ENCODE results near the gene HAUS5.
A peak's percentile ranks its signal among the peaks of the same experiment; 100 is the strongest.

Gene HAUS5

DNA sequence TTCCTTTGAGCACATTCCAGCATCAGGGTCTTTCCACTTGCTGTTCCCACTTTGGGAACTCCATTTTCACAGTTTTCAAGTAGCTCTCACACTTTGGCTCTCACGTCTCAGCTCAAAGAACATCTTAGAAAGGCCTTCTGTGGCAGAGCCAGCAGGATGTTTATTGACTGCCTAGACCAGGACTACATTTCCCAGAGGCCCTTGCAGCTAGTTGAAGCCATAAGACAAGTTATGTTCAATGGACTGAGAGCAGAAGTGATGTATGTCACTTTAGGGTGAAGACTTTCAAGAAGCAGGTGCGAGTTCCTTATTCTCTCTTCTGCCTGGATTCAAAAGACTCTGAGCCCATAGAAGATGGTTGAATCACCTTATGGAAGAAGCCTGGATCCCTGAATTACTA lies 4.3 kb upstream of the HAUS5 start:
- DNase-seq (ENCODE audit: low spot score): no peak

DNA sequence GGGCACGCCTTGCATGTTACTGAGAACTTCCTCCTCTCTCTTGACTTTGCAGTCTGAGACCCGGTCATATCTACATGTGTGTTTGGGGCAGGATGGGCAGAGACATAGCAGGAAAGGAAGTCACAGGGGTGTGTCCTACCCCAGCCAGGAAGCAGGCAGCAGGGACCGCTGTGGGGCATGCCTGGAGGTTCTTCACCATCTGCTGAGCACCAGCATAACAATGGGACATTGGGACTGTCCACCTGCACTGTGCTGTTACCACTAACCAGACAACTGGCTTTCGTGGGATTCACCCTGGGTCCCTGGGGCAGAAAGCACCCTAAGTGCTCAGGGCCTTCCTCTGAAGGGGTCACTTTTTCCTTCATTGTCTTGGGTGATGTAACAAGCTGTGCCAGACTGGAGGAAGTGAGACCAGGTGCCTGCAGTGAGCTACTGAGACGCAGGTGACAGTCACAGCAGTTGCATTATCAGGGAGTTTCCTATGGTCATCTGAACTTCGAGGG lies 2.6 kb upstream of the HAUS5 start:
- DNase-seq (ENCODE audit: low spot score): no peak

DNA sequence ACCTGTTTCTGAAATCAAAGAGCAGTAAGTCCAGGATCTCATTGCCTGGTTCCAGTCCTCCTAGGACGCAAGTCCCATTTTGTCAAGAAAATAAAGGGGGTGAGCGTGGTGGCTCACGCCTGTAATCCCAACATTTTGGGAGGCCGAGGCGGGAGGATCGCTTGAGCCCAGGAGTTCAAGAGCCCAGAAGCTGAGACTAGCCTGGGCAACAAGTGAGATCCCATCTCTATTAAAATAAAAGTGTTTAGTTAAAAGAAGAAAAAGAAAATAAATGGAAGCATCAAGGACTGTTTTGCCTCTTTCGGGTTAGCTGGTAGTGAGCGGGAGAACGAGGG lies 344 bp upstream of the HAUS5 start:
- DNase-seq (ENCODE audit: low spot score): no peak

DNA sequence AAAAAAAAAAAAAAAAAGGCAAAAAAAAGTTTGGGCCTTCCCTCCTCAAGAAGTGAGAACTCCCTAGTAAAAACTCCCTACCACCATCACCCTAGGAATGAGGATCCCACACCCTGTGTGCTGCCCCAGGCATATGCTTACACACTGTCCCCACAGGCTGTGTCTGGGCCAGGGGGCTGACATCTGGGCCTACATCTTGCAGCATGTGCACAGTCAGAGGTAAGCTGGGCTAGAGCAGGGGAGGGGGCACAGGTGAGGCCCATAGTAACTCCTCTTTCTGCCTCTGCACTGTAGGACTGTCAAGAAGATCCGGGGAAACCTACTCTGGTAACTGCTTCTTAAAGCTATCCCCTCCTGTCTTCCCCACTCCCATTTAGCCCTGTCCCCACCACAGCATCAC lies 1.0 kb downstream of the HAUS5 start:
- DNase-seq (ENCODE audit: low spot score): no peak

DNA sequence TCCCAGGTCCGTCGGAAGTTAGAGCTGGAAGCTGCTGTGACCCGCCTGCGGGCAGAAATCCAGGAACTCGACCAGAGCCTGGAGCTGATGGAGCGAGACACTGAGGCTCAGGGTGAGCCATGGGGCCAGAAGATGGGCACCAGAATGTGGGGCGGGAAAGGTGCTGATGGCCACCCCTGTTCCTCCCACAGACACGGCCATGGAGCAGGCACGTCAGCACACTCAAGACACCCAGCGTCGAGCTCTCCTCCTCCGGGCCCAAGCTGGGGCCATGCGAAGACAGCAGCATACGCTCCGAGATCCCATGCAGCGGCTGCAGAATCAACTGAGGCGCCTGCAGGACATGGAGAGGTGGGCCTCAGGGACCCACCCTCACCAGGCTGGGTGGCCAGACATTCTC lies 2.5 kb downstream of the HAUS5 start:
- no peak for DNase-seq (ENCODE audit: low spot score)

DNA sequence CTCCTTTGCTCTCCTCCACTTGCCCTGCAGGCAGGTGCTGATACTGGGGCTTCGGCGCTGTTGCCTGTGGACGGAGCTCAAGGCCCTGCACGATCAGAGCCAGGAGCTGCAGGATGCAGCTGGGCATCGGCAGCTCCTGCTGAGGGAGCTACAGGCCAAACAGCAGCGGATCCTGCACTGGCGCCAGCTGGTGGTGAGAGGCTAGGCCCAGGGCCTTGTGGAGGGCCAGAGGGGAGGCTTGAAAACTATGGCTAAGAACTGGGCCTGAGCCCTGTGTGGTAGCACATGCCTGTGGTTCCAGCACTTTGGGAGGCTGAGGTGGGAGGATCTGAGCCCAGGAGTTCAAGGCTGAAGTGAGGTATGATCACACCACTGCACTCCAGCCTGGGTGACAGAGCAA lies 6.3 kb downstream of the HAUS5 start:
- DNase-seq (ENCODE audit: low spot score): no peak

DNA sequence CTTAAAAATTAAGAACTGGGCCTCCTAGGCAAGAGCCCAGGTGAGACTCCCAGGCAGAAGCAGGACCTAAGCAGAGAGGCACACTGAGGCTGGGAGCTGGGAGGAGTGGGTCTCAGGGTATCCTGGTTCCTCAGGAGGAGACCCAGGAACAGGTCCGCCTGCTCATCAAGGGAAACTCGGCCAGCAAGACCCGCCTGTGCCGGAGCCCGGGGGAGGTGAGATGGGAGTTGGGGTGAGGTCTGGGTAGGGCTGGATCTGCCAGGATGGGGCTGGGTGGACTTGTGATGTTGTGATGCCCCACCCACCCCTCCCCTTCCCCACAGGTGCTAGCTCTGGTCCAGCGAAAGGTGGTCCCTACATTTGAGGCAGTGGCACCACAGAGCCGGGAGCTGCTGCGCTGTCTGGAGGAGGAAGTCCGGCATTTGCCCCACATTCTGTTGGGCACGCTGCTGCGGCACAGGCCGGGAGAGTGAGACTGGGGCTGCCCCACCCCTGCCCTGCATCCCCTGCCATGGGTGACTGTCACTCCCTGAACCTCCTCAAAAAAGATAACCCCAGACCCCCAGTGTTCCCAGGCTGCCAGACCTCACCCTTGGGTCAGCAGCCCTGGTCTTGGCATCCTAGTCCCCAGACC lies 6.9 kb downstream of the HAUS5 start:
- no peak for DNase-seq (ENCODE audit: low spot score)

DNA sequence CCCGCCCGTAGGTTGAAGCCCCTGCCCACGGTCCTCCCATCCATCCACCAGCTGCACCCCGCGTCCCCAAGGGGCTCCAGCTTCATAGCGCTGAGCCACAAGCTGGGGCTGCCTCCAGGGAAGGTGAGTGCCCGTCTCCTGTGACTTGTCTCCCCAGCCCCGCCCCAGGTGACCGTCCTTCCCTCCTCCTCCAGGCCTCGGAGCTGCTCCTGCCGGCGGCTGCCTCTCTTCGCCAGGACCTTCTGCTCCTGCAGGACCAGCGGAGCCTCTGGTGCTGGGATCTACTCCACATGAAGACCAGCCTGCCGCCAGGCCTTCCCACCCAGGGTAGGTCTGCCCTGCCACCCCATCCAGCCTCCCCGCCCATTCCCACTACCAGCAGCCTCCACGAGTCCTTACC lies 7.5 kb downstream of the HAUS5 start:
- DNase-seq (ENCODE audit: low spot score): no peak

DNA sequence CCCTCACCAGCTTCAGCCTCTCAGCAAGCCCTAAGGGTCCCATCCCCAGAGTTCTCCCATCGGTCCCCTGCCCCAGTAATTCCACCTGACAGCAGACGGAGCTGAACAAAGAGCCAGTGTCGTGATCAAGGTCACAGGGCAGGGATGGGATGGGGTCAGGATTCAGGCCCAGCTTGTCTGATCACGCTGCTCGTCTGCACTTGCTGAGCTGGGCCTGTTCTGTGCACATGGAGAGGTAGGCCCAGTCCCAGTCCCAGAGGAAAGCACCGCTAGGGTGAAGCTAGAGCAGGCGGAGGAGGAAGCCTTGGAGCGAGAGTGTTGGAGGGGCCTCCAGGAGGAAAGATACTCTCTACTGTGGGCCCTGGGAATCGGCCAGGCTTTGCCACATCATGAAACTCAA lies 9.2 kb downstream of the HAUS5 start:
- no peak for DNase-seq (ENCODE audit: low spot score)

DNA sequence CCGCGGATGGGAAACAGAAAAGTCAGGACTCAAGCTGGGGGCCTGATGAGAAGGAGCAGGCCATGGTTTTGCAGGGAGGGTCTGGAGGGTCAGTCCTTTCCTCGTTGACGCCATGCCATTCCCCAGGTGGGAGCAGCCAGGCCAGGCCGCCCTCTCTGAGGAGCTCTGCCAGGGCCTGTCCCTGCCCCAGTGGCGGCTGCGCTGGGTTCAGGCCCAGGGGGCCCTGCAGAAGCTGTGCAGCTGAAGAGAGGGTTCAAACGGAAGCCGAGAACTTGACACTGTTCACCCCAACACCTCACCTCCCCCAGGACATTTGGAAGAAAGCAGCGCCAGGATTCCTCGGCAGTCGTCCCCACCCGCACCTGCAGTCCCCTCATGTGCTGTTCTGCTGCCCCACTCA lies 10.2 kb downstream of the HAUS5 start:
- no peak for DNase-seq (ENCODE audit: low spot score)

DNA sequence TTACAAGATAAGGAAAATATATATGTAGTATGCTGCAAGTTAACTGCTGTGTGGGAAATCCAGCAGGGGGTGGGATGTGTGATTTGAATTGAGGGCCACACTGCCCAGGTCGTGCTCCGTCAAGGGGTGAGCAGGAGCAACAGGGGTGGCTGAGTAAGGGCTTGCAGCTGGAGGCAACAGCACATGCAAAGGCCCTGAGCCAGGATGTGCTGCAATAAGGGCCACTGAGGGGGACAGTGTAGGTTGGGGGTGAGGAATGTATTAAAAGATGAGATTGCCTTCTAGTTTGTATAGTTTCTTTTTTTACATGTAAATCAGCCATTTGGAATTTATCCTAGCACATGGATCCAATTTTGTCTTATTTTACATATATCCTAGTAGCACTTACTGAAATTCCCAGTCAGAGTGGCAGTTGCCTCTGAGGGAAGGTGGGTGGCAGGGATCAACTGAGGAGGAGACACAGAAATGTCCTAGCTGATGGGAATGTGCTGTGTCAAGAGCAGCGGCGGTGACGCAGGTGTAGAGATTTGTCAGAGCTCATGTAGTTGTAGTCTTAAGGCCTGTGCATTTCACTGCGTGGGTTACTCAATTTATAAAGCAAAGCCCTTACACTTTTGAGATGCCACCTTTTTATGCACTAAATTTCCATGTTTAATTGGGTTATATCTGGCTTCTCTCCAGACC lies 10.9 kb downstream of the HAUS5 start:
- DNase-seq (ENCODE audit: low spot score): no peak

DNA sequence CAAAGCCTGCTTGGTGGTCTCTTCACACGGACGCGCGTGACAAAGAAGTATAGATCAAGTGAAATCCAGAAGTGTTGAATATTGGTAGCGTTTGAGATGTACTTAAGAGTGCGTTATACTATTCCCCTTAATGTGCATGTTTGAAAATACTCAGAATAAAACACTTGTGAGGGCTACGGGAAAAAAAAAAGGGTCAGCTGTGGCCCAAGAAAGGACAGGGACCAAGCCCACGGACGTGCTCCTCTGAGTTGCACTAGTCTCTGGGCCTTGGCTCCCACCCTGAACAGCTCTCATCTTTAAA lies 15.7 kb downstream of the HAUS5 start:
- no peak for DNase-seq (ENCODE audit: low spot score)

DNA sequence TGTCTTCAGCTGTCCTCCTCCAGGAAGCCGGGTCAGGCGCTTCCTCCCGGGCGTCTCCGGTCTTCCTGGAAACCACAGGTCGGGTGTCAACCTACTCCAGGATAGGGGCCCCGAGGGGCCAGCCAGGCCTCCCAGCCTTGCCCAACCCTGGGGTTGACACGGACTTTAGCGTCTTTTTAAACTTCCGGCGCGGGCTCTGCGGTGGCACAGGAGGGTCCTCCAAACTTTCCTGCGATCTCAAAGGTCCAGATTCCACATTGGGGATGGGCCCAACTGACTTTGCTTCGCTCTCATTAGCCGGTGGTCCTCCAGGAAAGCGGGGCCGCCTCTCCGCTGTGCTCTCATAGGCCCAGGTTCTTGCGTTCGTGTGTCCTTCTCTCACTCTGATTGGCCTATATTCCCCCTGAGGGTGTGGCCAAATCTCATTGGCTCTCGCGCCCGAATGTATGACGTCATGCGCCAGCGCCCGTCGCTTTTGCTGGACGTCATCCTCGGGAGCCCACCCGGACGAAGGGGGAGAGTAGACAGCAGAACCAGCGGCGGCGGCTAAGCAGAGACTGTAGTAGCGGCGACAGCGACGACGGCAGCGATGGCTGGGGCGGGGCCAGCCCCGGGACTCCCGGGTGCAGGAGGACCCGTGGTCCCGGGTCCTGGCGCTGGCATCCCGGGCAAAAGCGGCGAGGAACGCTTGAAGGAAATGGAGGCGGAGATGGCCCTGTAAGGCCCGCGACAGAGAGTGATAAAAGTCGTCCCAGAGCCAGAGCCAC lies 16.2 kb downstream of the HAUS5 start, which contains the start of gene RBM42:
Gene RBM42 (plus strand): TSS at position 472 of the 767 bp plus-strand sequence. CDS start 118 bp downstream, at position 590.
- DNase-seq (ENCODE audit: low spot score): peak; percentile 98

DNA sequence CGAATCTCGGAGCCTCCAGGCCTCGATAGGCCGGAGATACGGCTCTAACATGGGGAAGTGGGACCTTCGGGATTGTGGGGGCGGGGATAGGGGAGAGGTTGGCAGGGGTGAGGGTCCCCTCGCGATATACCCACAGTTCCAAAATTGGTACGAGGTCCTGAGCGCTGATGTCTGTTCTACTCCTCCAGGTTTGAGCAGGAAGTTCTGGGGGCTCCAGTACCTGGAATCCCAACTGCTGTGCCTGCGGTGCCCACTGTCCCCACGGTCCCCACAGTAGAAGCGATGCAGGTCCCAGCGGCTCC lies 16.7 kb downstream of the HAUS5 start:
- no peak for DNase-seq (ENCODE audit: low spot score)

DNA sequence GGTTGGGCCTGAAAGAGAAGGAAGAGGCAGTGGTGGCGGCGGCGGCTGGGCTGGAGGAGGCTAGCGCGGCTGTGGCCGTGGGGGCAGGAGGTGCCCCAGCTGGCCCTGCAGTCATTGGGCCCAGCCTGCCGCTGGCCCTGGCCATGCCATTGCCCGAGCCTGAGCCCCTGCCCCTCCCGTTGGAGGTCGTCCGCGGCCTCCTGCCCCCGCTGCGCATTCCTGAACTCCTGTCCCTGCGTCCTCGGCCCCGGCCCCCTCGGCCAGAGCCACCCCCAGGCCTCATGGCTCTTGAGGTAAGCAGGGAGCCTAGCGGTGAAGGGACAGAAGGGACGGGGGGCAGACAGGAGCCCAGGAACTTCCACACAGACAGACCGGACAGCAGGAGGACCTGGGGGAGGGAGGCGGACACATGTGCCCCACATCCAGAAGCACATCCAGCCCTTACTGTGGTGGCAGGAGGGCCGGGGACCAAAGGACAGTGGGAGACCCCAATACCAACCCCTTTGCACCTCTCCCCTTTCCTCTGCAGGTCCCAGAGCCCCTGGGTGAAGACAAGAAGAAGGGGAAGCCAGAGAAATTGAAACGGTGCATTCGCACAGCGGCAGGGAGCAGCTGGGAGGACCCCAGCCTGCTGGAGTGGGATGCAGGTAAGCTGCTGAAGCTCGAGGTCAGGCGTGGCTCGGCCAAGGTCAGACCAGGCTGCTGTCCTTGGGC lies 21.3 kb downstream of the HAUS5 start:
- no peak for DNase-seq (ENCODE audit: low spot score)

DNA sequence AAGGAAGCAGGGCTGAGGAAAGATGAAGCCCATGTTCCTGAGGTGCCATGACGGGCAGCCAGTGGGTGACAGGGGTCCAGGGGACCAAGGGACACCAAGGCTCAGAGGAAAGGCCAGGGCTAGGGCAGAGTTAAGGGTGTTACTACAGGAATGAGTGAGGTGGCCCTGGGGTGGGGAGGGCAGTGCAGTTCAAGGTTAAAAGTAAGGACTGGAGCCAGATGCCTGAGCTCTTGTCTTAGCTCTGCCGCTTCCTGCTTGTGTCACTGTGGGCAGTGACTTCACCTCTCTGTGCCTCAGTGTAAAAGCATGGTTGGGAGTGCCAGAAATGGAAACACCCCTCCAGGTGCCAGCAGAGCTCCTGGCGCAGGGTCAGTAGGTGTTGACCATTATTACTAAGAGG lies 24.1 kb downstream of the HAUS5 start:
- DNase-seq (ENCODE audit: low spot score): no peak

DNA sequence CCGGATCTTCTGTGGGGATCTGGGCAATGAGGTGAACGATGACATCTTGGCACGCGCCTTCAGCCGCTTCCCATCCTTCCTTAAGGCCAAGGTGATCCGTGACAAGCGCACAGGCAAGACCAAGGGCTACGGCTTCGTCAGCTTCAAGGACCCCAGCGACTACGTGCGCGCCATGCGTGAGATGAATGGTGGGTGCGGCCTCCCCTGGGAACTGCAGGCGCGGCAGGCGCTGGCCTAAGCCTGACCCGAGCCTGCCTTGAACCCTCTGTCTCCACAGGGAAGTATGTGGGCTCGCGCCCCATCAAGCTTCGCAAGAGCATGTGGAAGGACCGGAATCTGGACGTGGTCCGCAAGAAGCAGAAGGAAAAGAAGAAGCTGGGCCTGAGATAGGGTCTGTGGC lies 24.6 kb downstream of the HAUS5 start:
- no peak for DNase-seq (ENCODE audit: low spot score)

DNA sequence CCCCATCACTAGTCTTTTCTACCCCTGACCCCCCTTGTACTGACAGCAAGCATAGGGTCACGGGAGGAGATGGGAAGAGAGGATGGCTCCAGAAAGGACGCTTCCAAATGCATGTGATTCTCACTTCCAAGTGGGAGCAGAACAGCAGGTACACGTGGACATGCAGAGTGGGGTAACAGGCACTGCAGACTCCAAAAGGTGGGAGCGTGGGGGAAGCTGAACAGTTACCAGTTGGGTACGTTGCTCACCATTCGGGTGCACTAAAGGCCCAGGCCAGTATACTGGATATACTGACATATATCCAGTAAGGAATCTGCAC lies 26.7 kb downstream of the HAUS5 start:
- DNase-seq (ENCODE audit: low spot score): no peak

DNA sequence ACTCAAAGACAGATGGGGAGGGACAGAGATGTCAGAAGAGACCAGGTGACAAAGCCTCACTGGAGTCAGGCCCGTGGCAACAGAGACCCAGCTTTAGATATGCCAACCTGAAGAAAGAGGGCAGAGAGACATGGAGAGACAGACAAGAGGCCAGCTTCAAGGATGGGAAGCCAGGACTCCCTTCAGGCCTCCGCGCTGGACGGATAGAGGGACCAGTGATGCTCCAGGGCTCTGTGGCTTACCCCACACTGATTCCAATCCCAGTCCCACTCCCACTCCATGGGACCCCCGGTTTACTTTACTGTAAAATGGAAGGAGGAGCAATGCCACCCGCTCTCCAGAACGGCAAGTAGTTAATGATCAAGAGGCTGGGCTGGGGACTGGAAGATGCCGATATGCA lies 27.3 kb downstream of the HAUS5 start:
- no peak for DNase-seq (ENCODE audit: low spot score)

DNA sequence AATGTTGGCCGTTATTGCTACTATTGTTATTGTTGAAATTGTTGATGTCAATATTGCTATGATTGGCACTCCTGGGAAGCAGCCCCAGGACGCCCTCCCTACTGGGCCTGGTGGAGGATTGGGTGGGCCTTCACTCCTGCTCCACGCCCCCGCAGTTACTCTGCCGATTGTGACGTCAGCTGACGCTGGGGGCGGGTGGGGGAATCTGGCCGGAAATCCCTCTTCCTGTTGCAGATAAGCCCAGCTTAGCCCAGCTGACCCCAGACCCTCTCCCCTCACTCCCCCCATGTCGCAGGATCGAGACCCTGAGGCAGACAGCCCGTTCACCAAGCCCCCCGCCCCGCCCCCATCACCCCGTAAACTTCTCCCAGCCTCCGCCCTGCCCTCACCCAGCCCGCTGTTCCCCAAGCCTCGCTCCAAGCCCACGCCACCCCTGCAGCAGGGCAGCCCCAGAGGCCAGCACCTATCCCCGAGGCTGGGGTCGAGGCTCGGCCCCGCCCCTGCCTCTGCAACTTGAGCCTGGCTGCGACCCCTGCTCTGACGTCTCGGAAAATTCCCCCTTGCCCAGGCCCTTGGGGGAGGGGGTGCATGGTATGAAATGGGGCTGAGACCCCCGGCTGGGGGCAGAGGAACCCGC lies 29.1 kb downstream of the HAUS5 start, which contains the start of gene ETV2:
Gene ETV2 (plus strand): TSS at position 231 of the 637 bp plus-strand sequence. CDS start 716 bp downstream, outside the sequence.
- DNase-seq (ENCODE audit: low spot score): no peak

DNA sequence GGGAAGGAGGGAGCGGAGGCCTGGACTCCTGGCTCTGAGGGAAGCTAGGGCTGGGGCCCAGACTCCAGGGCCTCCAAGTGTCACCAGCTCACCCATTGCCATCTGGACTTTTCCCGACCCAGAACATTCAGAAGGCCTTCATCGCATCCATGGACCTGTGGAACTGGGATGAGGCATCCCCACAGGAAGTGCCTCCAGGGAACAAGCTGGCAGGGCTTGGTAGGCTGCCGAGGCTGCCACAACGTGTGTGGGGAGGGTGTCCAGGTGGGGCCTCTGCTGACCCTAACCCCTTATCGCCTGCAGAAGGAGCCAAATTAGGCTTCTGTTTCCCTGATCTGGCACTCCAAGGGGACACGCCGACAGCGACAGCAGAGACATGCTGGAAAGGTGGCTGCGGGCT lies 29.8 kb downstream of the HAUS5 start:
- DNase-seq (ENCODE audit: low spot score): no peak

DNA sequence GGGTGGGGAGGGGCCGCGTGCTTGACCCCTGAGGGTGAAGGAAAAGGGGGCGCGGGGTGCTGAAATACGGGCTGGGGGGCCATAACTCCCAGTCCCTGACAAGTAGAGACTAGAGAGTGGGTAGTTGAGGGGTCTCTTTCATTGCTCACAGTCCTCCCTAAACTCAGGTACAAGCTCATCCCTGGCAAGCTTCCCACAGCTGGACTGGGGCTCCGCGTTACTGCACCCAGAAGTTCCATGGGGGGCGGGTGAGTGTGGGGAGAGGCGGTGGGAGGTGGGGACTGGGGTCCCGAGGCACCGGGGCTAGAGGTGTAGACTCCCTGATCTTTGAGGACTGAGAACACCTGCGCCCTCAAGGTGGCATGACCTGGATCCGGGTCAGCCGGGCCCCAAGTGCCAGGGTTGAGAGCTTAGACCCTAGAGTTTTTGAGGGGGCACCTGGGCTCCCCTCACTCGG lies 30.3 kb downstream of the HAUS5 start:
- no peak for DNase-seq (ENCODE audit: low spot score)

All from LoVo (cell line).